ENCODE measurements around the gene OPA3. TPM values are rescaled to one million over a fixed set of nuclear protein-coding genes. Genes with fewer than 3 reads are reported as not detected.

The OPA3 gene
- total RNA-seq, 1 experiment from 2014 or later, result 11.1 TPM

DNA sequence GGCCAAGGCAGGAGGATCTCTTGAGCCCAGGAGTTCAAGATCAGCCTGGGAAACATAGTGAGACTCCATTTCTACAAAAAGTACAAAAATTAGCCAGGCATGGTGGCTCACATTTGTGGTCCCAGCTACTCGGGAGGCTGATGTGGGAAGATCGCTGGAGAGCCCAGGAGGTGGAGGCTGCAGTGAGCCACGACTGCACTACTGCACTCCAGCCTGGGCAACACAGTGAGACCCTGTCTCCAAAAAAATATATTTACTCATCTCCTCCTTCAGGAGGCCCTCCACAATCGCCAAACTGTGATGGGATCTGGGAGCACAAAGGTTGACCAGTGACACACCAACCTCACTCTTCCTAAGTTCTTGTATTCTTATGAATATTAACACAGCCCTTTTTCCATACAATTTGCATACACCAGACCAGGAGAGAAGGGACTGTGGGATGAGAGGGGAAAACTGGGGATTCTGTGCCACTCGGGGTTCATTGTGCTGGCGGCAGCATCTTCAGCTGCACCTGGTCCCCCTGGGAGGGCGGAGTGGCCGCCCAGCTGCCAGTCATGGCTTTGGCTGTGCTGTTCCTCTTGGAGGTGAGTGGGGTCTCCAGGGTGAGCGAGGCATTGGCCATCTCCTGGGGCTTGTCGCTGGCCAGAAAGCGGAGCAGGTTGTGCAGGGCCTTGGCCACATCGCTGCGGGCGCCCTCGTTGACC, 5.8 kb upstream of the OPA3 start:
- Histone ChIP-seq H3K9ac (ENCODE audit: low read length) (no peak overlapping the region), H3K27me3 (ENCODE audit: insufficient read depth, low read length) (no peaks in the 10 kb centered on the region), H3K9me2 (ENCODE audit: insufficient read depth) (no peaks in the 10 kb centered on the region), H3K9me3 (ENCODE audit: control insufficient read depth in 1 of 2, insufficient read depth in 1 of 2, low read depth in 1 of 2, low read length in 2 of 2) (no peaks in the 10 kb centered on the region), H3K79me2 (ENCODE audit: insufficient read depth, low read length) (no peaks in the 10 kb centered on the region), H3K4me2 (ENCODE audit: low read length) (0 out of 2 replicates have a peak overlapping the region, but pooled peaks have one; percentile 0), H3K4me3 (replicated peaks in 1 of 2; ENCODE audit: low read depth in 1 of 2, low read length in 2 of 2) (no peak overlapping the region), H3K4me1 (ENCODE audit: control insufficient read depth in 1 of 2, insufficient read depth in 2 of 2, low read length in 2 of 2) (peaks cover 1 to 15% of the 10 kb centered on the region in 2 experiments; a peak in 3 of 4 replicates), H2AFZ (ENCODE audit: low read depth, low read length, poor library complexity, severe bottlenecking) (peak overlapping the region; percentile 54), H3K36me3 (ENCODE audit: control insufficient read depth in 1 of 2, insufficient read depth in 2 of 2, low read length in 2 of 2) (no peaks in the 10 kb centered on the region), H3K27ac (ENCODE audit: low read depth, low read length) (no peak overlapping the region), H4K20me1 (ENCODE audit: insufficient read depth) (no peaks in the 10 kb centered on the region)
- DNase-seq (ENCODE audit: low read depth, low spot score) (no peak), ATAC-seq (peak; percentile 51)
- TF ChIP-seq ZFX (IDR thresholded peaks at IDR 0.05) (no peak), SP1 (IDR thresholded peaks at IDR 0.05; ENCODE audit: low read depth) (no peak), FOSL1 (IDR thresholded peaks at IDR 0.05; ENCODE audit: low read depth) (no peak), EGR1 (IDR thresholded peaks at IDR 0.05; ENCODE audit: low read depth) (no peak), EZH2phosphoT487 (IDR thresholded peaks at IDR 0.05; ENCODE audit: borderline replicate concordance) (no peak), CBX3 (IDR thresholded peaks at IDR 0.05; ENCODE audit: low read depth) (no peak), SIN3A (IDR thresholded peaks at IDR 0.05; ENCODE audit: low read depth) (no peak), TCF7L2 (IDR thresholded peaks at IDR 0.05; ENCODE audit: borderline replicate concordance, extremely low read depth, insufficient read depth, insufficient read length) (no peak), CEBPB (IDR thresholded peaks at IDR 0.05; ENCODE audit: low read depth) (no peak), POLR2A (IDR thresholded peaks at IDR 0.05; ENCODE audit: borderline replicate concordance, extremely low read depth, insufficient read depth, insufficient read length) (no peak), POLR2AphosphoS5 (IDR thresholded peaks at IDR 0.05; ENCODE audit: low read depth, low read length) (no peak), ELF1 (IDR thresholded peaks at IDR 0.05; ENCODE audit: borderline replicate concordance, low read depth) (no peak)
- TF ChIP-seq, protein P1, sequence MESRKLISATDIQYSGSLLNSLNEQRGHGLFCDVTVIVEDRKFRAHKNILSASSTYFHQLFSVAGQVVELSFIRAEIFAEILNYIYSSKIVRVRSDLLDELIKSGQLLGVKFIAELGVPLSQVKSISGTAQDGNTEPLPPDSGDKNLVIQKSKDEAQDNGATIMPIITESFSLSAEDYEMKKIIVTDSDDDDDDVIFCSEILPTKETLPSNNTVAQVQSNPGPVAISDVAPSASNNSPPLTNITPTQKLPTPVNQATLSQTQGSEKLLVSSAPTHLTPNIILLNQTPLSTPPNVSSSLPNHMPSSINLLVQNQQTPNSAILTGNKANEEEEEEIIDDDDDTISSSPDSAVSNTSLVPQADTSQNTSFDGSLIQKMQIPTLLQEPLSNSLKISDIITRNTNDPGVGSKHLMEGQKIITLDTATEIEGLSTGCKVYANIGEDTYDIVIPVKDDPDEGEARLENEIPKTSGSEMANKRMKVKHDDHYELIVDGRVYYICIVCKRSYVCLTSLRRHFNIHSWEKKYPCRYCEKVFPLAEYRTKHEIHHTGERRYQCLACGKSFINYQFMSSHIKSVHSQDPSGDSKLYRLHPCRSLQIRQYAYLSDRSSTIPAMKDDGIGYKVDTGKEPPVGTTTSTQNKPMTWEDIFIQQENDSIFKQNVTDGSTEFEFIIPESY (IDR thresholded peaks at IDR 0.05; ENCODE audit: extremely low read depth, insufficient replicate concordance, low read length), result no peak
- TF ChIP-seq, protein P2, sequence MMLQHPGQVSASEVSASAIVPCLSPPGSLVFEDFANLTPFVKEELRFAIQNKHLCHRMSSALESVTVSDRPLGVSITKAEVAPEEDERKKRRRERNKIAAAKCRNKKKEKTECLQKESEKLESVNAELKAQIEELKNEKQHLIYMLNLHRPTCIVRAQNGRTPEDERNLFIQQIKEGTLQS (IDR thresholded peaks at IDR 0.05), result no peak
- POLR2A ChIA-PET, result interaction anchor here (0.6 to 1.6 kb wide), 3 partner anchors 24 to 83 kb away, joined by 3 to 14 read pairs (median 3); no protein-coding TSS in a partner anchor
- no TSS peak for BruUV-seq (replicated peaks)
- intact Hi-C loops (cut with micrococcal nuclease), result loop anchor here (1.0 kb wide), 1 partner anchor 52 kb away; no protein-coding TSS in a partner anchor
- CTCF ChIA-PET, result interaction anchor here (0.6 to 2.6 kb wide), 9 partner anchors 10 to 279 kb away, joined by 3 to 40 read pairs (median 4); partner anchors contain the start of gene QPCTL
- RAD21 ChIA-PET (ENCODE audit: low non-redundant PET in 1 of 2, low total read pairs in 2 of 2, uncharacterized antibody in 2 of 2, unreplicated experiment in 2 of 2), result interaction anchor here (1.3 to 1.7 kb wide), 2 partner anchors 51 to 52 kb away, joined by 7 to 17 read pairs; no protein-coding TSS in a partner anchor
